Epithelial cell of proximal tubule (primary cell): ENCODE measurements around the gene FAM222A. TPM values are rescaled to one million over a fixed set of nuclear protein-coding genes. Genes with fewer than 3 reads are reported as not detected.

Experiments
- DNase-seq: peaks from one replicate; pipeline ENCODE4 v3.0.0-alpha.2; 2011; ENCODE audit warnings: low read depth
- H3K4me3 ChIP-seq: 2 replicates; pipeline ENCODE4 v1.5.1; 2011; ENCODE audit warnings: low read depth, mild to moderate bottlenecking, low read length
- total RNA-seq: library from RNA; depleted of rRNA; stranded (reverse); fragments of >200 nt; gene quantifications from 2 replicates; pipeline ENCODE4 v1.2.3, GENCODE V29; 2015
- TF ChIP-seq, protein P1 (sequence below): conservative IDR thresholded peaks from 2 replicates; pipeline ENCODE4 v1.5.1; 2012; ENCODE audit warnings: low read depth, mild to moderate bottlenecking, low read length

Gene FAM222A
- total RNA-seq, 1 donor from 2014 or later, result 0.52 TPM

GRCh38 chr12:109675411-109675810 is 38.2 kb upstream of the FAM222A start:
- no peak for DNase-seq
- TF ChIP-seq, protein P1, sequence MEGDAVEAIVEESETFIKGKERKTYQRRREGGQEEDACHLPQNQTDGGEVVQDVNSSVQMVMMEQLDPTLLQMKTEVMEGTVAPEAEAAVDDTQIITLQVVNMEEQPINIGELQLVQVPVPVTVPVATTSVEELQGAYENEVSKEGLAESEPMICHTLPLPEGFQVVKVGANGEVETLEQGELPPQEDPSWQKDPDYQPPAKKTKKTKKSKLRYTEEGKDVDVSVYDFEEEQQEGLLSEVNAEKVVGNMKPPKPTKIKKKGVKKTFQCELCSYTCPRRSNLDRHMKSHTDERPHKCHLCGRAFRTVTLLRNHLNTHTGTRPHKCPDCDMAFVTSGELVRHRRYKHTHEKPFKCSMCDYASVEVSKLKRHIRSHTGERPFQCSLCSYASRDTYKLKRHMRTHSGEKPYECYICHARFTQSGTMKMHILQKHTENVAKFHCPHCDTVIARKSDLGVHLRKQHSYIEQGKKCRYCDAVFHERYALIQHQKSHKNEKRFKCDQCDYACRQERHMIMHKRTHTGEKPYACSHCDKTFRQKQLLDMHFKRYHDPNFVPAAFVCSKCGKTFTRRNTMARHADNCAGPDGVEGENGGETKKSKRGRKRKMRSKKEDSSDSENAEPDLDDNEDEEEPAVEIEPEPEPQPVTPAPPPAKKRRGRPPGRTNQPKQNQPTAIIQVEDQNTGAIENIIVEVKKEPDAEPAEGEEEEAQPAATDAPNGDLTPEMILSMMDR, result no peak
- H3K4me3 ChIP-seq, result no peak overlapping the region

DNA sequence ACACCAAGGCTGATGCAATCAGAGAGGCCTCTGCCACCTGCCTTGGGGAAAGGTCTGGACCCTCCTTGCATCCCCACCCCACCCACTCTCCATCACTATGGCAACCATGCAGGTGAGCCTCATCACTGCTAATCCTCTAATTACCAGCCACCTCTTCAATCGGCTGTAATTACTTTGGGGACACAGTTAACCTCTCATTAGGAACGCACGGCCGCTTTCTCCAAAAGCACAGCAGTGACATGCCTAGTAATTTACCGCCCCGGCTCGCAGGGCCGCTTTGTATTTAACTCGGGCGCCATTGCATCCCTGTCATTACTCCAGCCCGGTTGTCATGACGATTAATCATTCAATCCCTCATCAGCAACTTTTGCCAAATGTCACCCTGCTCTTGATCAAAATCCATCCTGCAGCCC is 36.3 kb upstream of the FAM222A start:
- no peak overlapping the region for H3K4me3 ChIP-seq
- TF ChIP-seq, protein P1, result no peak
- no peak for DNase-seq

GRCh38 chr12:109678719-109679118 is 34.9 kb upstream of the FAM222A start:
- no peak overlapping the region for H3K4me3 ChIP-seq
- DNase-seq, result no peak
- TF ChIP-seq, protein P1, result no peak

- no peak overlapping the region for H3K4me3 ChIP-seq
- DNase-seq, result no peak
- TF ChIP-seq, protein P1, result no peak
Measured at GRCh38 chr12:109679501-109680263, 33.9 kb upstream of the FAM222A start.

GRCh38 chr12:109680264-109681005 is 33.2 kb upstream of the FAM222A start:
- no peak for DNase-seq
- TF ChIP-seq, protein P1, result no peak

GRCh38 chr12:109681986-109682707 is 31.5 kb upstream of the FAM222A start:
- no peak for DNase-seq
- H3K4me3 ChIP-seq, result no peak overlapping the region
- TF ChIP-seq, protein P1, result no peak

More at GRCh38 chr12:109680264-109681005, 33.2 kb upstream of the FAM222A start:
- no peak overlapping the region for H3K4me3 ChIP-seq
